Esophagus squamous epithelium (tissue), 5 donors: ENCODE measurements around the gene CD70. TPM values are rescaled to one million over a fixed set of nuclear protein-coding genes. Genes with fewer than 3 reads are reported as not detected.
"Not testable (repeated sequence)": the region's sequence is repeated elsewhere in the genome, so short reads cannot be mapped to it uniquely, and the experiment has no call there.

Source experiments
- DNase-seq: peaks from one replicate; lab custom pipeline; 2025; lab: John Stamatoyannopoulos, UW
- H3K27ac ChIP-seq, 4 donors: fragments of 200-600 bp; sonication (generic); one replicate each; pipeline ENCODE4 v1.5.1; 2016 to 2019; ENCODE audit warnings: mild to moderate bottlenecking in 1 of 4
- H3K27me3 ChIP-seq, 4 donors: fragments of 200-600 bp; sonication (generic); 1 replicate in 3 of 4; 2 replicates in 1 of 4; pipeline versions ENCODE4 v1.5.1 to v1.6.0; 2017 to 2021; ENCODE audit warnings: antibody characterized with exemption in 1 of 4
- H3K36me3 ChIP-seq, 3 donors: fragments of 200-600 bp; sonication (generic); one replicate each; pipeline ENCODE4 v1.5.1; 2016 to 2019
- H3K4me1 ChIP-seq, 3 donors: fragments of 200-600 bp; sonication (generic); one replicate each; pipeline ENCODE4 v1.5.1; 2017 to 2019
- H3K4me3 ChIP-seq, 4 donors: fragments of 200-600 bp; sonication (generic); 1 replicate in 3 of 4; 2 replicates in 1 of 4; pipeline ENCODE4 v1.5.1; 2016 to 2019; ENCODE audit warnings: mild to moderate bottlenecking in 2 of 4, moderate library complexity in 1 of 4
- H3K9me3 ChIP-seq, 3 donors: fragments of 200-600 bp; sonication (generic); one replicate each; pipeline ENCODE4 v1.5.1; 2016 to 2019
- CTCF ChIP-seq, 6 experiments: fragments of 450-650 bp in 4 of 6; fragments of 200-600 bp in 2 of 6; sonication (generic) in 2 of 6; IDR thresholded peaks; one replicate each; pipeline ENCODE4 v1.5.1; 2016 to 2019; ENCODE audit warnings: antibody characterized with exemption in 6 of 6, mild to moderate bottlenecking in 4 of 6, moderate library complexity in 4 of 6
- POLR2A ChIP-seq, 4 donors: fragments of 450-650 bp; IDR thresholded peaks; one replicate each; pipeline ENCODE4 v1.6.1; 2017; ENCODE audit warnings: antibody characterized with exemption in 4 of 4, mild to moderate bottlenecking in 4 of 4, moderate library complexity in 3 of 4
- WGBS, 2 donors: methylation state at CpG; one replicate each; pipeline ENCODE4 v1.1.5; 2018; 5-methylcytosine and 5-hydroxymethylcytosine counted together
- intact Hi-C: fragments of 100-400 bp; cut with DNase I; formaldehyde crosslinking; loops from one replicate; pipeline ENCODE4 v1.15.0; 2022
- total RNA-seq, 4 donors: library from RNA; depleted of rRNA; stranded (reverse); fragments of >200 nt; gene quantifications; one replicate each; pipeline ENCODE4 v1.1.0, GENCODE V29; 2016
- donor health status: DM: yes; HTN: yes; CAD: no.

CD70 gene
- total RNA-seq, 4 donors from 2014 or later, result 4.0 TPM; not detected in 3

GRCh38 chr19:6610934-6611852, 20.2 kb upstream of the CD70 start:
- H3K4me3 ChIP-seq, result no peak overlapping the region
- H3K36me3 ChIP-seq, result no peaks in the 10 kb centered on the region
- intact Hi-C loops, result no loop called here
- TF ChIP-seq POLR2A (IDR thresholded peaks at IDR 0.05) (no peak), CTCF (IDR thresholded peaks at IDR 0.05) (no peak)
- peaks cover 0 to 4% (median 0%) of the 10 kb centered on the region in 3 donors for H3K4me1 ChIP-seq
- H3K27ac ChIP-seq, result no peak overlapping the region
- H3K27me3 ChIP-seq, result peaks cover 0 to 56% (median 0%) of the 10 kb centered on the region in 4 donors
- no peaks in the 10 kb centered on the region for H3K9me3 ChIP-seq
- no peak for DNase-seq
- WGBS, 2 donors, result 24 to 25% methylated on average over 6 to 7 of the region's 7 CpGs

- TF ChIP-seq CTCF (IDR thresholded peaks at IDR 0.05) (no peak), POLR2A (IDR thresholded peaks at IDR 0.05) (no peak)
- intact Hi-C loops, result no loop called here
- Histone ChIP-seq H3K36me3 (no peaks in the 10 kb centered on the region), H3K4me1 (peaks cover 0 to 9% (median 0%) of the 10 kb centered on the region in 3 donors), H3K27ac (no peak overlapping the region), H3K27me3 (peaks cover 0 to 61% (median 0%) of the 10 kb centered on the region in 4 donors), H3K4me3 (no peak overlapping the region), H3K9me3 (no peaks in the 10 kb centered on the region)
- 40 to 54% methylated on average over 5 of the region's 5 CpGs for WGBS, 2 donors
- DNase-seq, result no peak
Observed at GRCh38 chr19:6608940-6609339, 18.0 kb upstream of the CD70 start.

DNA sequence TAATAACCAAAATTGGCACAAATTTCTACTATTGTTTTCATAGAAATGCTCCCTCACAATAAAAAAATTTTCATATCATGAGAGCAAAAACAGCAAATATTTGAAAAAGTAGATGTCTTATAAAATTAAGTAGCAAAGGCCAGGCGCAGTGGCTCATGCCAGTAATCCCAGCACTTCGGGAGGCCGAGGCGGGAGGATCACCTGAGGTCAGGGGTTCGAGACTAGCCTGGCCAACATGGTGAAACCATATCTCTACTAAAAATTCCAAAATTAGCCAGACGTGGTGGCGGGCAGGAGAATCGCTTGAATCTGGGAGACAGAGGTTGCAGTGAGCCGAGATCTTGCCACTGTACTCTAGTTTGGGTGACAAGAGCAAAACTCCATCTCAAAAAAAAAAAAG, 17.2 kb upstream of the CD70 start:
- H3K27me3 ChIP-seq, result peaks cover 0 to 61% (median 0%) of the 10 kb centered on the region in 4 donors
- 79 to 84% methylated on average over 9 of the region's 9 CpGs for WGBS, 2 donors
- intact Hi-C loops, H3K4me3 ChIP-seq, H3K4me1 ChIP-seq, DNase-seq, H3K27ac ChIP-seq, H3K9me3 ChIP-seq, H3K36me3 ChIP-seq: not testable (repeated sequence)

DNA sequence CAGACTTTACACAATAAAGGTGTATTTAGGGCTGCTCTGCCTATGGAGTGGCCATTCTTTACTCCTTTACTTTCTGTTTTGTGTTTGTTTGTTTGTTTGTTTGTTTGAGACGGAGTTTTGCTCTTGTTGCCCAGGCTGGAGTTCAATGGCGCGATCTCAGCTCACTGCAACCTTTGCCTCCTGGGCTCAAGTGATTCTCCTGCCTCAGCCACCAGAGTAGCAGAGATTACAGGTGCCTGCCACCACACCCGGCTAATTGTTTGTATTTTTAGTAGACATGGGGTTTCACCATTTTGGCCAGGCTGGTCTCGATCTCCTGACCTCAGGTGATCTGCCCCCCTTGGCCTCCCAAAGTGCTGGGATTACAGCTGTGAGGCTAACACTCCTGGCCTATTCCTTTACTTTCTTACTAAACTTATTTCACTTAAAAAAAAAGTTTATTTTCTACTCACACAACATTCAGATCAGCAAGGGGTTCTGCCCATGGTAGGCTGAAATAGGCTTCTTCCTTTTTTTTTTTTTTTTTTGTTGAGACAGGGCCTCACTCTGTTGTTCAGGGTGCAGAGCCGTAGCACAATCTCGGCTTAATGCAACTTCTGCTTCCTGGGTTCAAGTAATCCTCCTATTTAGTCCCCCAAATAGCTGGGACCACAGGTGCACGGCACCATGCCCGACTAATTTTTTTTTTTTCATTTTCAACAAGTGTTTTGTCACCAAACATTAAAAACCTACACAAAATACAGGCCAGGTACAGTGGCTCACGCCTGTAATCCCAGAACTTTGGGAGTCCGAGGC, 15.5 kb upstream of the CD70 start:
- H3K36me3 ChIP-seq, H3K9me3 ChIP-seq, H3K4me1 ChIP-seq, DNase-seq, H3K4me3 ChIP-seq, H3K27ac ChIP-seq, intact Hi-C loops: not testable (repeated sequence)
- 53 to 77% methylated on average over 3 to 9 of the region's 11 CpGs for WGBS, 2 donors
- H3K27me3 ChIP-seq, result peaks cover 0 to 47% (median 0%) of the 10 kb centered on the region in 4 donors

- DNase-seq, result no peak
- Histone ChIP-seq H3K27me3 (peaks cover 0 to 37% (median 0%) of the 10 kb centered on the region in 4 donors), H3K9me3 (no peaks in the 10 kb centered on the region), H3K27ac (no peak overlapping the region), H3K4me3 (no peak overlapping the region), H3K36me3 (no peaks in the 10 kb centered on the region), H3K4me1 (peaks cover 0 to 8% (median 0%) of the 10 kb centered on the region in 3 donors)
- TF ChIP-seq POLR2A (IDR thresholded peaks at IDR 0.05) (no peak), CTCF (IDR thresholded peaks at IDR 0.05) (no peak)
- WGBS, 2 donors, result 64 to 65% methylated on average over 9 to 11 of the region's 11 CpGs
- intact Hi-C loops, result no loop called here
Observed at GRCh38 chr19:6604906-6605305, 14.0 kb upstream of the CD70 start.

GRCh38 chr19:6602729-6603114, 11.8 kb upstream of the CD70 start:
- Histone ChIP-seq H3K9me3 (no peaks in the 10 kb centered on the region), H3K36me3 (no peaks in the 10 kb centered on the region), H3K27me3 (peaks cover 0 to 24% (median 0%) of the 10 kb centered on the region in 4 donors), H3K4me1 (peaks cover 0 to 8% (median 0%) of the 10 kb centered on the region in 3 donors), H3K27ac (no peak overlapping the region), H3K4me3 (no peak overlapping the region)
- no peak for DNase-seq
- WGBS, 2 donors, result 71 to 81% methylated on average over 5 of the region's 5 CpGs
- intact Hi-C loops, result no loop called here
- no peak for TF ChIP-seq POLR2A (IDR thresholded peaks at IDR 0.05)
- no peak for TF ChIP-seq CTCF (IDR thresholded peaks at IDR 0.05)

DNA sequence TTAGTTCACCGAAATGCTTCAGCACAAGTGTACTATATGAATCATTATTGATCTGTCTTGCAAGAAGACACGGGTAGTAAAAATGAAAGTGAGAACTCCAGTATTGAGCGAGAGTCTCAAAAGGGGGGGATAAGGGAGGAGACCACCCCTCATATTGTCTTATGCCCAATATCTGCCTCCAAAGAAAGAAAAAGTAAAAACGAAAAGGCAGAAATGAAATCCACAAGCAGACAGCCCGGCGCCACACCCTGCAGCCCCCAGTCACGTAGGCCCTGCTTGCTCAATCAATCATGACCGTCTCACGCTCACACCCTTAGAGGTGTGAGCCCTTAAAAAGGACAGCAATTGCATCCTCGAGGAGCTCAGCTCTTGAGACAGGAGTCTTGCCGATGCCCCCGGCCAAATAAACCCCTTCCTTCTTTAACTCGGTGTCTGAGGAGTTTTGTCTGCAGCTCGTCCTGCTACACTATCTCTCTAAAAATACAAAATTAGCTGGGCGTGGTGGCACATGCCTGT, 10.6 kb upstream of the CD70 start:
- H3K4me3 ChIP-seq, result peak overlapping the region in 1 of 4 donors; percentile 10
- DNase-seq, H3K4me1 ChIP-seq, H3K36me3 ChIP-seq, H3K9me3 ChIP-seq, intact Hi-C loops: not testable (repeated sequence)
- peaks cover 0 to 22% (median 0%) of the 10 kb centered on the region in 4 donors for H3K27me3 ChIP-seq
- 59 to 68% methylated on average over 14 to 15 of the region's 15 CpGs for WGBS, 2 donors
- peak overlapping the region in 1 of 4 donors; percentile 6 for H3K27ac ChIP-seq

- Histone ChIP-seq H3K27ac (peak overlapping the region in 1 of 4 donors; percentile 6), H3K27me3 (peaks cover 0 to 17% (median 0%) of the 10 kb centered on the region in 4 donors), H3K4me3 (peak overlapping the region in 1 of 4 donors; percentile 10)
- intact Hi-C loops, DNase-seq, H3K4me1 ChIP-seq, H3K36me3 ChIP-seq, H3K9me3 ChIP-seq: not testable (repeated sequence)
- 81 to 88% methylated on average over 10 of the region's 10 CpGs for WGBS, 2 donors
Observed at GRCh38 chr19:6600951-6601536, 10.1 kb upstream of the CD70 start.
